ENCODE data around the gene ANKIB1.
"Not testable (repeated sequence)": the region's sequence is repeated elsewhere in the genome, so short reads cannot be mapped to it uniquely, and the experiment has no call there.

ANKIB1 gene

GRCh38 chr7:92403760-92404074 is 157.9 kb downstream of the ANKIB1 start:
- no peak for DNase-seq (ENCODE audit: low spot score)

GRCh38 chr7:92404170-92404614 is 158.4 kb downstream of the ANKIB1 start:
- DNase-seq (ENCODE audit: low spot score) = no peak

- DNase-seq (ENCODE audit: low spot score) = no peak
Measured at GRCh38 chr7:92409357-92409756, 163.6 kb downstream of the ANKIB1 start.

- not testable (repeated sequence) for DNase-seq (ENCODE audit: low spot score)
Measured at GRCh38 chr7:92410162-92410561, 164.4 kb downstream of the ANKIB1 start.

GRCh38 chr7:92412745-92413144 is 167.0 kb downstream of the ANKIB1 start:
- no peak for DNase-seq (ENCODE audit: low spot score)

- DNase-seq (ENCODE audit: low spot score) = no peak
Measured at GRCh38 chr7:92413550-92413949, 167.8 kb downstream of the ANKIB1 start.

- no peak for DNase-seq (ENCODE audit: low spot score)
Measured at GRCh38 chr7:92415225-92415624, 169.5 kb downstream of the ANKIB1 start.

GRCh38 chr7:92417913-92418312 is 172.1 kb downstream of the ANKIB1 start:
- DNase-seq (ENCODE audit: low spot score) = no peak

GRCh38 chr7:92421676-92422435 is 176.1 kb downstream of the ANKIB1 start:
- DNase-seq (ENCODE audit: low spot score) = no peak

GRCh38 chr7:92422926-92423325 is 177.2 kb downstream of the ANKIB1 start:
- no peak for DNase-seq (ENCODE audit: low spot score)

- DNase-seq (ENCODE audit: low spot score) = no peak
Measured at GRCh38 chr7:92423710-92424131, 177.9 kb downstream of the ANKIB1 start.

- peak; percentile 72 for DNase-seq (ENCODE audit: low spot score)
Measured at GRCh38 chr7:92425311-92425947, 179.7 kb downstream of the ANKIB1 start.

- no peak for DNase-seq (ENCODE audit: low spot score)
Measured at GRCh38 chr7:92427193-92427592, 181.4 kb downstream of the ANKIB1 start.

- no peak for DNase-seq (ENCODE audit: low spot score)
Measured at GRCh38 chr7:92432299-92432946, 186.6 kb downstream of the ANKIB1 start.

GRCh38 chr7:92433019-92433418 is 187.2 kb downstream of the ANKIB1 start:
- DNase-seq (ENCODE audit: low spot score) = no peak

- no peak for DNase-seq (ENCODE audit: low spot score)
Measured at GRCh38 chr7:92435542-92435941, 189.8 kb downstream of the ANKIB1 start.

- no peak for DNase-seq (ENCODE audit: low spot score)
Measured at GRCh38 chr7:92436612-92437445, 191.1 kb downstream of the ANKIB1 start.

GRCh38 chr7:92437956-92438491 is 192.2 kb downstream of the ANKIB1 start:
- no peak for DNase-seq (ENCODE audit: low spot score)

- not testable (repeated sequence) for DNase-seq (ENCODE audit: low spot score)
Measured at GRCh38 chr7:92442720-92443119, 196.9 kb downstream of the ANKIB1 start.

GRCh38 chr7:92446869-92447344 is 201.1 kb downstream of the ANKIB1 start:
- DNase-seq (ENCODE audit: low spot score) = no peak

GRCh38 chr7:92447345-92448204 is 201.8 kb downstream of the ANKIB1 start, which contains the start of gene GATAD1:
Gene GATAD1, plus strand, starts transcription at chr7:92447482. Its CDS starts 248 bp downstream, at chr7:92447730.
- peak; percentile 98 for DNase-seq (ENCODE audit: low spot score)

All from SW480 (cell line).